Fibroblast of skin of back (primary cell): ENCODE results near the gene GPC1.
A peak's percentile ranks its signal among the peaks of the same experiment; 100 is the strongest.

Experiments
- DNase-seq: peaks from one replicate; pipeline ENCODE4 v3.0.0-alpha.2; 2013

The GPC1 gene

GRCh38 chr2:240432430-240432819 is 3.0 kb upstream of the GPC1 start:
- DNase-seq, result no peak

- DNase-seq, result no peak
Observed at GRCh38 chr2:240432820-240433801, 2.4 kb upstream of the GPC1 start.

GRCh38 chr2:240433973-240434727 is 1.3 kb upstream of the GPC1 start:
- DNase-seq, result peak; percentile 95

- peak; percentile 90 for DNase-seq
Observed at GRCh38 chr2:240434728-240435456, 571 bp upstream of the GPC1 start.

DNA sequence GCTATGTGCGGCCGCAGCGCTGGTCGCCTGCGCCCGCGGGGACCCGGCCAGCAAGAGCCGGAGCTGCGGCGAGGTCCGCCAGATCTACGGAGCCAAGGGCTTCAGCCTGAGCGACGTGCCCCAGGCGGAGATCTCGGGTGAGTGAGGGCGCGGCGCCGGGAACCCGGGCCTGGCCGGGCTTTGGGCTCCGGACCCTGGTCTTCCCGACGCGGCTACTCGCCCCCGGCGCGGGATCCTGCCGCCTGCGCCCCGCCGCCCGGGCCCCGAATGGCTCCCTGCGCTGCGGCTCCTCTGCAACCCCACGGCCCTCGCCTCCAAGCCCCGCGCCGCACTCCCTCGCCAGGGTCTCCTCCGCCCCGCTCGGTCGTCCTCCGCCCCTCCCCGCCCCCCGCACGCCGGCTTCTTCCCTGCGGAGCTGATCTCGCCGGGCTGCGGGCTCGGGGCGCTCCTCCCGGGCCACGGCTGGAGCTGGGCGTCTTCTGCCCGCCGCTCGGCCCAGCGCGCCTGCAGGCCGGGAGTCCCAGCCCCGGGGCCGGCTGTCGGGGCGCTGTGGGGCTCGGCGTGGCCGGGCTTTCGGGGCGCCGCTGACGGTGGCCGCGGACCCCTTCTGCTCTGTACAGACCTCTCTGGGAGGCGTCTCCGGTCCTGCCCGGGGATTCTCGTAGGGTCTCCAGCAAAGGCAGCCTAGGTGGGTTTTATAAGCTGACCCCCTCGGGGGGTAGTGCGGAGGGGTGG is 652 bp downstream of the GPC1 start:
- DNase-seq, result no peak

DNA sequence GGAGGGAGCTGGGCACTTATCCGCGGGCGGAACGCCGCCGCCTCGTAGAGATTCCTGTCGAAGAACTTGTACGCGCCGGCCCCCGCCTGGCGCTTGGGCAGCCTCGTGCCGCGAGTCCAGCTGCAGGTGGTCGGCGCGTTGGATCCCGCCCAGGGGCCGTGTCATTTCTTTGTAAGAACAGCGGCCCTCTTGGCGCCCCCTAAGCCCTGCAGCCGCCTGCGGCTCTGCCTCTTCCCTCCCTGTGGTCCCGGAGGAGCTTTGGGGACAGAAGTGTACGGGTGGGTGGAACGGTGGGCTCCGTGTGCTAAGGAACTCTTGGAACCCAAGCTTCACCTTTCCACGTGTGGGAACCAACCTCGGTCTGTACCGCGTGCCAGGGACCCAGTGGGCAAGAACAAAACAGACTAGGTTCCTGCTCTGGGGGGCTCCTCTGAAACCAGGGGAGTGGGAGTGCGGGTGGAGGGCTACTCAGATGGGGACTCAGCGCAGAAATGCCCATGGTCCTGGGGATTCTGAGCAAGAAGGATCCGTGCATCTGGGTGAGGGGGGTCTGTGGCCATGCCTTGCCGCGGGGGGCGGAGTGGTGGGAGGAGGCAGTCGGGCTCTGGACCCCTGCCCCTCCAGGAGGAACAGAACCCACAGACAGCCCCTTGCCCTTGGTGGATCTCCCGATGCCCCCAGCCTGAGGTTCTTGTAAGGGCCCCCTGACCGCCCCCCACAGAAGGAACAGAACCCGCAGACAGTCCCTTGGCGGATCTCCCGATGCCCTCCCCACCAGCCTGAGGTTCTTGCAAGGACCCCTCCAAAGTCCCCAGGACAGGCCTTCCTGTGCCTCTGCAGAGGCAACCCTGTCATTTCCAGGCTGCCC is 1.5 kb downstream of the GPC1 start:
- DNase-seq, result peak; percentile 28

DNA sequence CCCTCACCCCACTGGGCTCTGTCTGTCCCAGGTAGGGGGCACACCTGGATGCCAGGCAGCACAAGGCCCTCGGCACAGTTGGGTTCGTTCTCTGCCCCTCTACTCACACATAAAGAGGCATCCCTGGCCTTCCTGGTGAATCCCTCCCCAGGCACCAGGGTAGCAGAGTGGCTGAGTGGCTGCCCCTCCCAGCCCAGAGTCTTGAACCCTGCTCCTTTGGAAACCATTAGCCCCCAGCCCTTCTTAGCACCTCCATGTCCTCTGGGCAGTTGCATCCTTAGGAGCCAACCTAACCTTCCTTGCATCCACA is 2.0 kb downstream of the GPC1 start:
- DNase-seq, result no peak

- peak; percentile 65 for DNase-seq
Observed at GRCh38 chr2:240437861-240438809, 2.7 kb downstream of the GPC1 start.

DNA sequence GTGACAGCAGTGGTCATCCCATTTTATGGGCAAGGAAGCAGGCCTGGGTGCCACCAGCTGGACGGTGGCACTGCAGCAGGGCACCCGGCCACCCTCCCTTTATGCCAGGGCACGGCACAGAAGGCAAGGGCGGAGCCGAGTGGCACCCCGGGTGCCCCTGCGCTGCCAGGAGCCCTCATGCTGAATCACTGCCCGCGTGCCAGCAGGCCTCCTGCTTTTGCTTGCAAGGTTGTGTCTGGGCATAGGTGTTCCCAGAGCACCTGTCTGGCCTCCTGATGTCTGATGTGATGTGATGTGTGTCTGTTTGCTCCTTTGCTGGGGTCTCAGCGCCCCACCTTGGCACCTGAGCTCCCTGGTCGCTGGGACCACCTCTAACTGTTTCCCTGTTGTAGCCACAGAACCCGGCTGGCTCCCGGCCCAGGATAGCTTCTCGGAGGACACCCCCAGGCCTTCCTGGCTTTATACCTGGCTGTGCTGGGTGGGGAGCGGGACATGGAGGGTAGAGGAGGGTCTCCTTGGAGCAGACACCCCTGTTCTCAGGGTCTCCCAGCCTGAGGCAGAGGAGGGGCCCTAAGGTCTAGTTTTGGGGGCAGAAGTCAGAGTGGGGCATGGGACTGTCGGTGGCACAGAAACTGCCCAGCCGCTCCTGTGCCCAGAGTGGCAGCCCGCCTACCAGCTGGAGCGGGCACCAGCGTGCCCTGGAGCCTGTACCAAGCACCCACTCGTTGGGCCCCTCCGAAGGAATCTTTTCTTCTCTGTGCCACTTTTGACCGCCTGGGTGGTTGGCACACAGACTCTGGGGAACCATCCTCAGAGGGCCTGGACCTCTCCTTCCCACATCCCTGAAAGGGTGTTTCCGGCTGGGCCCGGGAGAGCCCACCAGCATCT is 3.6 kb downstream of the GPC1 start:
- DNase-seq, result no peak

DNA sequence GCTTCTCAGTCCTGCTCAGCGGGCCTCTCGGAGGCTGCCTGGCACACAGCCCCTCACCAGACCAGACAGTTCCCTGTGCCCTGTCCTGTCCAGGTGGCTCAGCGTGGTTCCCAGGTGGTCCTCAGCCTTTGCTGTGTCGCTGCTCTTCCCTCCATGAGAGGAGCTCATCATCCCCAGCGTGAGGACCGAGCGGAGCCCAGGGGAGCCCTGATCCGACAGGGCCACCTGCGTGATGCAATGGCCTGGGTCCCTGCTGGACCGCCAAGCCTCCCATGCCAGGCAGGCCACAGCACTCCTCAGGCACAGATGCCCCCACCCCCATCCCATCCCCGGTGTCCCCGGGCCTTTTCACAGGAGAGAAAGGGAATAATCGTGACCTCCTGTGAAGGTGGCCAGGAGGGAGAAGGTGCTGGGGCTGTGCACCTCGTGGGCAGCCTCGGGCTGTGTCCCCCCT is 4.3 kb downstream of the GPC1 start:
- DNase-seq, result no peak

- DNase-seq, result no peak
Observed at GRCh38 chr2:240440251-240440650, 4.8 kb downstream of the GPC1 start.

- no peak for DNase-seq
Observed at GRCh38 chr2:240440704-240441320, 5.3 kb downstream of the GPC1 start.

GRCh38 chr2:240441326-240441992 is 6.0 kb downstream of the GPC1 start:
- no peak for DNase-seq

DNA sequence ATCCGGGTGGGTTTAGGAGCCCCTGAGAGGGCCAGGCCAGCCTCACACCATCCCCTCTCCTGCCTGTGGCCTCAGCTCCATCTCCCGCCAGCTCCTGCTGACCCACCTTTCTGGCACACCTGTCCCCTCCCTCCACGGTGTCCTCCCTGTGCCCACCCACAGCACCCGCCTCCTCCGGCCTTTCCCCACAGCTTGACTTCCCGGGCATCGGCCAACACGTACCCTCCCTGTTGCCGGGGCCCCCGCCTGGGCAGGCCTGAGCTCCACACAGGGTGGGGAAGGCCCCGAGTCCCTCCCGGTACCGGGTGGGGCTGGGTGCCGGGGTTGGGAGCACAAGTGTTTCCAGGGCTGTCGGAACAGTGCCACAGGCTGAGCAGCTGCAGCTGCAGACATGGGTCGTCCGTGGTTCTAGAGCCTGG is 6.5 kb downstream of the GPC1 start:
- DNase-seq, result no peak

DNA sequence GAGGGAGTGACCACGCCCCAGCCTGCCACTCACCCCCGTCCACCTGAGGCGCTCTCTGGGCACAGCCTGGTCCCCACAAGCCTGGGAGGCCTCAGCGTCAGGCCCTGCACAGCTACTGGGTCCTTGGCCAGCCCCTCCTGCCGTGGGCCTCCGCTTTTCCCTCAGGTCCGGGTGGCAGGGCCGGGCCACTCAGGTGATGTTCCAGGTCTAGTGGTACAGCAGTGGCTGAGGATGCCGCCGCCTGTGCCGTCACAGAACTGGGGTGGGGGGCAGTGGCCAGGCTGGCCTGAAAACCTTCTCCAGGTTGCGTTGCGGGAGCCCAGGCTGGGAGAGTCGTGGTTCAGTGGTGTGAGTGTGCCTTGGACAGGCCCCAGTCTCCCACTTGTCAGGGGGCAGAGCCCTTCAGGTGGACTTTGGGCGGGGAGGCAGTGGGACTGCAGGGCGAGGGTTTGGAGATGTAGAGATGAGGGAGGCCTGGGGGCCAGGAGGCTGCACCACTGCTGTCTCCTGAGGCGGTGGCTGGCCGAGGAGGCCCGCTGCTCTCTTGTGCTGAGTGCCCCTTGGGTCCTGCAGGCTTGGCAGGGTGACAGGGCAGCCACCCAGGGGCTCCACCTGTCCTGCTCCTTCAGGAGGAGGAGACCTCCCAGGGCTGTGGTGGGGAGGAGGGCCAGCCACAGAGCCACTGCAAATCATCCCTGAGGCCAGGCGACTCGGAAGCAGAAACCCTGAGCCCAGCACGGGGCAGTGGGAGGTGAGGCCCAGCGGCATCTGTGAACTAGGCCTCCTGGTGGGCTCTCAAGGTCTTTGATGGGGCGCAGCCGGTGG is 7.6 kb downstream of the GPC1 start:
- DNase-seq, result no peak

DNA sequence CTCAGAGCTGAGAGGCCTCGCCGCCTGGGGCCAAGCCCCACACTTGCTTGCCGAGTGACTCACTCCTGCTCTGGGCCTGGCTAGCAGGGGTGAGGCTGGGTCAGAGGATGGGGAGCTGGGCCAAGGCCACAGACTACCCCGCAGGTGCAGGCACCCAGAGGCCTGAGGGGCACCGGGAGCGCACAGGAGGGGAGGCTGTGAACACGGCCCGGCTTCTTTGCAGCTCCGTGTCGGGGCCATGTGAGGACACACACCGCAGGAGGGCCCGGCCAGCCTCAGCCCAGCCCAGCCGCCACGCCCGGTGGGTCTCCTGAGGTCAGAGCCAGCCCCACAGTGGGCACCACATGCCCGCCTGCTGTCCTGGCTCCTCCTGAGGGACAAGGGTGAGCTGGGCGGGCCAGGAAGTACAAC is 8.4 kb downstream of the GPC1 start:
- no peak for DNase-seq

GRCh38 chr2:240444464-240444863 is 9.0 kb downstream of the GPC1 start:
- DNase-seq, result no peak
